HG02938 (cell line): Measurements from ENCODE around the gene RIOX2.

Experiments
- ATAC-seq: cut with Tn5 transposase; IDR thresholded peaks from one replicate; pipeline ENCODE4 v1.9.1; 2021; ENCODE audit warnings: mild to moderate bottlenecking, moderate library complexity; ENCODE audit not compliant: unreplicated experiment

RIOX2 gene

DNA sequence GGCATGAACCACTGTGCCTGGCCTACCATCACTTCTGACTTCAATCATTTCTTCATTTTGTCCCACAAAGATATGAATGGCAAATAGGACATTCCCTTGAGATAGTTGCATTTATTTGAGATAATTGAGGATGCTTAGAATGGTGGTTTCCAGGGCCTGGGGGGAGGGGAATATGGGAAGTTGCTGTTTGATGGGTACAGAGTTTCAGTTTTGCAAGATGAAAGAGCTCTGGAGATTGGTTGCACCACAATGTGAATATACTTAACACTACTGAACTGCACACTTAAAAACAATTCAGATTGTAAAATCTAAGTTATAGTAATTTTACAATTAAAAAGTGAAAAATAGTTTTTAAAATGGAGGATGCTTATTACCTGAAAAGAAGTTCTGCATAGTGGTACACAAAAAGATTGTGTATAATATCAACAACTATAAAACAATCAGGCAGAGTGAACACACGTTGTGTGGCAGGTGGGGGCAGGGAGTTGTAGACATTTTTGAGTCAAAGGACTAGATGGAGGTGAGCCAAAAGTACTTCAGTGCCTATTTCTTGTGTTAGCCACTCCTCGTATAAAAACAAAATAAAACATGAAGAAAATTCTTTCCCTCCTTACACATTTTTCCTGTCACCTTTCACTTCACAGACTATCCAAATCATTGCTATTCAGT lies 18.5 kb upstream of the RIOX2 start:
- no peak for ATAC-seq

- no peak for ATAC-seq
Observed at GRCh38 chr3:97988784-97989568, 16.7 kb upstream of the RIOX2 start.

DNA sequence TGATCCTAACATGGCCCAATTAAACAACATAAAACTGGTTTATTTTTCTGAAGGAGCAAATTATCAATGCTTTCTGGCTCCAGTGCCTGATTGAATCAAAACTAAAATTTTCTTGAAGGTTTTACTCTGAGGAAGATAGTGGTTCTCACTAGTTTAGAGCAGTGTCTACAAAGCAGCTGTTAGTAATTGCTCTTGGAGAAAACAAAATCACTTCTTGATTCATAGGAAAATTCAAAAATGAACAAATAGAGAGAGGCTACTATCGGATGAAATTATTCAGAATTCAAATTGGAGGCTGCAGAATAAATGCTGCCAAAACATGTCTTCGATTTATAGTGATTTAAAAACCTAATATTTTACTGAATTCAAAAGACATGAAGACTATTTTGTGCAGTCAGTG lies 15.1 kb upstream of the RIOX2 start:
- ATAC-seq = no peak

DNA sequence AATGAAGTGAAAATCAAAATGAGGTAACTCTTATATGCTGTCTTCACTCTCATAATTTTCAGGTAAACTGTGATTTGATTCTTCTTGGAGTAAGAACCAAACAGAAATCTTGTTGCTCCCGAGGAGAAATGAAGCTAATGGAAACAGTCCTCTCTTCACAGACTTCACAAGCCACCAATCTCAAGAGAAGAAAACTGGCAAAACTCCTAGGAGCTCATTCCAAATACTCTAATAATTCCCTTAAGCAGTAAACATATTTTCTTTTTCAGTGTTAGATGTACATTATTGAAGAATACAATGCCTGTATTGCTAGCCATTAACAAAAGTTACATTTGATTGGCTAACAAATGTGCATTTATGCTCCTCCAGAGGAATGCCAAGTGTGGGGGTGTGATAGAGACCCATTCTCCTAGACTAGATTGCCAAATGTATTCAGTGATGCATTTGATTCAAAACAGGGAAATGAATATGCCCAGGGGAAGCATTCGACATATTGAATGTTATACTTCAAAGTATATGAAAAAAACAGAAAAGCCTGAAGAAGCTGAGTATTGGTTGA lies 11.8 kb upstream of the RIOX2 start:
- no peak for ATAC-seq

- no peak for ATAC-seq
Observed at GRCh38 chr3:97981886-97982285, 9.7 kb upstream of the RIOX2 start.

GRCh38 chr3:97979610-97980009 lies 7.4 kb upstream of the RIOX2 start:
- ATAC-seq = no peak

- no peak for ATAC-seq
Observed at GRCh38 chr3:97975466-97975865, 3.2 kb upstream of the RIOX2 start.

GRCh38 chr3:97974996-97975395 lies 2.8 kb upstream of the RIOX2 start:
- ATAC-seq = no peak

GRCh38 chr3:97972976-97973375 lies 745 bp upstream of the RIOX2 start:
- no peak for ATAC-seq

GRCh38 chr3:97970956-97971620 lies 1.1 kb downstream of the RIOX2 start:
- no peak for ATAC-seq

GRCh38 chr3:97970156-97970555 lies 2.1 kb downstream of the RIOX2 start:
- ATAC-seq = no peak

DNA sequence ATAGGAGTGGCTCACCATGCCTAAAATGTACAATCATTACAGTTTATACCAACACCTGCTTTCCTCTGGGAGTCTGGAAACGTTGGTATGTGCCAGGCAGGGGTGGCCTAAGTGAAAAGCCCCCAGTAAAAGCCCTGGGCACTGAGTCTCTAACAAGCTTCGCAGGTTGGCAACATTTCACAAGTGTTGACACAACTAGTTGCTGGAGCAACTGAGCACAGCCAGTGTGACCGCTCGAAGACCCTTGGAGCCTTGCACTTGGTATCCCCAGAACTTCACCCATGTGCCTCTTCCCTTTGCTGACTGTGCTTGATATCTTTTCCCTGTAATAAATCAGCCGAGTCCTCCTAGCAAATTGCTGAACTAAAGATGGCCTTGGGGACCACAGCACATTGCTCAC lies 2.7 kb downstream of the RIOX2 start:
- ATAC-seq = no peak

- no peak for ATAC-seq
Observed at GRCh38 chr3:97968376-97968775, 3.9 kb downstream of the RIOX2 start.

GRCh38 chr3:97967966-97968365 lies 4.3 kb downstream of the RIOX2 start:
- ATAC-seq = no peak

- ATAC-seq = no peak
Observed at GRCh38 chr3:97960993-97961766, 11.1 kb downstream of the RIOX2 start.

DNA sequence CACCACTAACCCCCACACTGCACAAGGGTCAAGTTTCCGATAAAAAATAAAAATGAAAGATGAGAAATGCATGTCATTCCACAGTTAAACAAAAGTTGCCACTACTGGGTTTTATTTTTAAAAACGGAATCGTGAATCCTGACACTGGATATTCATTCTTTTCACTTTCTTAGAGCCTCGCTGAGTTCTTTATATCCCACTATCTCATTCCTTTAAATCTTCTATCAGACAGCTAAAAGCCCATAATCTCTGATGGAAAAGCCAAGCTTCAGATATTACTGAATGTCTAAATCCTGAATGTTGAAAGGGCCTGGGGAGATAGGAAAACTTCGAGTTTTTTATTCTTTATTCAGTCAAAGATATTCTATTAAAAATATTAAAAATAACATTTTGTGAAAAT lies 11.7 kb downstream of the RIOX2 start:
- no peak for ATAC-seq

DNA sequence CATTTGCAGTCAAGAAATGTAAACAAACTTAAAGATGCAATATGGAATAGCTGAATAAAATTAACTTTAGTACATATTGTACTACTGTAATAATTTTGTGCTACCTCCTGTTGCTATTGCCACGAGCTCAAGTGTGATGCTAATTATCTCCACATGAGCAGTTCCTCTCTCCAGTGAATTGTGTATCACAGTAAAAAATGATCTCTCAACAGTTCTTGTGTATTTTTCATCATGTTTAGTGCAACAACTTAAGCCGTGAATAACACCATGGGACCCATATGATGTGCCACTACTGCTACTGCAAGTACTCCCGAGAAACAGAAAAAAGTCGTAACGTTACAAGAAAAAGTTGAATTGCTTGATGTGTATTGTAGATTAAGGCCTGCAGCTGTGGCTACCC lies 12.4 kb downstream of the RIOX2 start:
- ATAC-seq = no peak

DNA sequence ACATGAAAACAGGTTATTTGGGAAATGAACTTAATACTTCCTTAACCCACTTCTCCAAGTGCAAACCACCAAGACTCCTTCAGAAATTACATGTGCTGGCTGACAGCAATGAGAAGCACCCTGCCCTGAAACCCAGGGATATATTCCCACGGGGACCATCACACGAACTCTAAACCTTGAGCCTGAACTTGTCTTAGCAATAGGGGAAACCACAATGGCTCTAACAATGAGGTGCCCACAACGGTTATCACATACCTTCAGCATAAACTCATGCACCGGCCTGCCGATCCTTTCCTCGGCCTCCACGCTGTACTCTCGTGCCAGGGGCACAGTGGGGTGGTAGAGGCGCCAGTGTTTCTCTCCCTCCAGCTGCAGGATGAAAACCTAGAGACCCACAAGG lies 13.4 kb downstream of the RIOX2 start:
- no peak for ATAC-seq

DNA sequence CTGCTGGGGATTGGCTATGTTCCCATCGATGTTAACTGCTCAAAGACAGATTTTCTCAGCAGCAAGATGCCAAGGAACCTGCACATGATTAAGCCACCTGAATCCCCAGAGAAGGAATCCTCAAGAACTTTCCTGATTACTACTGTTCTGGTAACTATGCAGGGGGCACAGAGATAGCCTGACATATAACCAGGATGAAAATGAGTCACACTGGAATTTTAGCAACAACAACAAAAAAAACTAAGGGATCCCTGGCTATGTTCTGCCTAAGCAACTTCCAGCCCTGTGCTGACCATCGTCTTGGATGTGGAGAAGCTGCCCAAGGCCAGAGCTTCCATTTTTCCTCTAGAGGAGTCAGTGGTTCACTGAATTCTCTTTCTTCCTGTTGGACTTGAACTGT lies 13.8 kb downstream of the RIOX2 start:
- ATAC-seq = no peak

- ATAC-seq = no peak
Observed at GRCh38 chr3:97957617-97958311, 14.5 kb downstream of the RIOX2 start.
